GM18520 (cell line): Measurements from ENCODE around the gene TBCD.
"Not testable (repeated sequence)": the region's sequence is repeated elsewhere in the genome, so short reads cannot be mapped to it uniquely, and the experiment has no call there.

ENCODE experiments used
- ATAC-seq: cut with Tn5 transposase; IDR thresholded peaks from one replicate; pipeline ENCODE4 v1.9.1; 2021; ENCODE audit not compliant: unreplicated experiment

TBCD gene

DNA sequence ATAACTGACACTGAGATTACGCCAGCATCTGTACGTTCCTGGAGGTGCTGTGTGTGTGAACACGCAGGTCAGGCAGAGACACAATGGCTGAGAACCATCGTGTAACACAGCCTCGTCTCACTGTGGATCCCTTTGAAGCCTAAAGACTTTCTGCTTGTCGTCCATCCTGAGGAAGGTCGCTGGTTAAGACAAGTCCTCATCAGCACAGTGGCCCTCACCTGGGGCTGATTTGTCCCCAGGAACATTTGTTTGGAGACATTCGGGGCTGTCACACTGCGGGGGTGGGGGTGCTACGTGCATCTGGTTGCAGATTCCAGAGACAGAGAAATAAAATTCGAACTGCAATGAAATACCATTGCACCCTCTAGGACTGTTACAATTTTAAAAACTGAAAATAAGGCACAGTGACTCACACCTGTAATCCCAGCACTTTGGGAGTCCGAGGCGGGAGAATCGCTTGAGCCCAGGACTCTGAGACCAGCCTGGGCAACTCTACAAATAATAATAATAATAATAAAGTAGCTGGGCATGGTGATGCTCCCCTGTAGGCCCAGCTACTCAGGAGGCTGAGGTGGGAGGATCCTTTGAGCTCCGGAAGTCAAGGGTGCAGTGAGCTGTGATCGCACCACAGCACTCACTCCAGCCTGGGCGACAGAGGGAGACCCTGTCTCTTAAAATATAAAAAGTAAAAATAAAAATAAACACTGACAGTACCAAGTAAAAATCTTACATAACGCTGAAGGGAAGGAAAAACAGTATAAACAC is 215.6 kb downstream of the TBCD start:
- ATAC-seq: no peak

GRCh38 chr17:82968033-82968841 is 216.4 kb downstream of the TBCD start:
- not testable (repeated sequence) for ATAC-seq

GRCh38 chr17:82970067-82970466 is 218.2 kb downstream of the TBCD start:
- no peak for ATAC-seq

GRCh38 chr17:82970818-82971590 is 219.1 kb downstream of the TBCD start:
- ATAC-seq: no peak

GRCh38 chr17:82972836-82973372 is 221.0 kb downstream of the TBCD start:
- no peak for ATAC-seq

GRCh38 chr17:82973456-82974135 is 221.7 kb downstream of the TBCD start:
- no peak for ATAC-seq

GRCh38 chr17:82974136-82974952 is 222.5 kb downstream of the TBCD start:
- ATAC-seq: no peak

- ATAC-seq: no peak
Measured at GRCh38 chr17:82976982-82977488, 225.2 kb downstream of the TBCD start.

- ATAC-seq: no peak
Measured at GRCh38 chr17:82977606-82978005, 225.7 kb downstream of the TBCD start.

DNA sequence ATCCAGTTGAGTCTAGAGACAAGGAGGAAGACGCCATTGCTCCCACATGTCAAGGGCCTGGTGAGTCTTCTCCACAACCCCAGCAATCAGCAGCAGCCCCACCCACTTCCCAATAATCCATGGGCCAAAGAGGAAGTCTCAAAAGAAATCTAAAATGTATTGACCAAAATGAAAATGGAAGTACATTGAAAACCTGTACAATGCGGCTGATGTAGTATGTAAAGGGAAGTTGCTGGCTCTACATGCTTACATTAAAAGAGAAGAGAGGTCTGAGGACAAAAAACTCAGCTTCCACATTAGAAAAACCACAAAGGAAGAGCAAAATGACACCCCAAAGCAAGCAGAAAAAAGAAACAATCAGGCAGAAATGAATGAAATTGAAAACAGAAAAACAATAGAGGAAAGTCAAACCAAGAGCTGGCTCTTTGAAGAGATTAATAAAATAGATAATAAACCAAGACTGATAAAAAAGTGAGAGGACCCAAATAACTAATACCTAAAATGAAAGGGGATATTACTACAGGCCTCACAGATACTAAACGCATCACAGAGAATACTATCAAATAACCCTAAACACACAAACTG is 227.0 kb downstream of the TBCD start:
- no peak for ATAC-seq

GRCh38 chr17:82979718-82980117 is 227.9 kb downstream of the TBCD start:
- ATAC-seq: no peak

- no peak for ATAC-seq
Measured at GRCh38 chr17:82980632-82981031, 228.8 kb downstream of the TBCD start.

DNA sequence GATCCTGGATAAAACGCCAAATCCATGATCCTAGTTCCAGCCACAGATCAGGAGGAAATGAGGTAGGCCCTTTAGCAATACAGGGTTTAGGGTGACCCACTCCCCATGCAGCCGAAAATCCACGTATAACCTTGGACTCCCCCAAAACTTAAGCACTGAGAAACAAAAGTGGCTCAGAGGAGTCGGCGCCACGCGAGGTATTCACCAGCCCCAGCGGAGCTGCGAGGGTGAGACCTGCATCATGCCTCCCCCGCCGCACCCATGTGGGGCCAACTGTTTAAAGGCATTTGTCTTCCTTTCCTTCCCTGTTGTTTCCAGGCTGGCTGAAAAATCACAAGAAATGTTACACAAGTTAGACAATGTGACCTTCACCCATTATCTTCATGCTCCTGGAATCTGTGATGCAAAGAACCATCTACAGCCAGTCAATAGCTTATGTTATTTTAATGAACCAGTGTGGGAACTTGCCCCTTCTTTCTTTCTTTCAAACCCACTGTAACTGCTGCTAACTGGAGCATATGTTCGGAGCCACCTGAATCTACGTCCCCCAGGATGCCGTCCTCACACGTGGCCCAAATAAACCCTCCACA is 229.4 kb downstream of the TBCD start:
- no peak for ATAC-seq

- no peak for ATAC-seq
Measured at GRCh38 chr17:82983510-82984248, 231.8 kb downstream of the TBCD start.

GRCh38 chr17:82984249-82984617 is 232.4 kb downstream of the TBCD start:
- ATAC-seq: not testable (repeated sequence)

DNA sequence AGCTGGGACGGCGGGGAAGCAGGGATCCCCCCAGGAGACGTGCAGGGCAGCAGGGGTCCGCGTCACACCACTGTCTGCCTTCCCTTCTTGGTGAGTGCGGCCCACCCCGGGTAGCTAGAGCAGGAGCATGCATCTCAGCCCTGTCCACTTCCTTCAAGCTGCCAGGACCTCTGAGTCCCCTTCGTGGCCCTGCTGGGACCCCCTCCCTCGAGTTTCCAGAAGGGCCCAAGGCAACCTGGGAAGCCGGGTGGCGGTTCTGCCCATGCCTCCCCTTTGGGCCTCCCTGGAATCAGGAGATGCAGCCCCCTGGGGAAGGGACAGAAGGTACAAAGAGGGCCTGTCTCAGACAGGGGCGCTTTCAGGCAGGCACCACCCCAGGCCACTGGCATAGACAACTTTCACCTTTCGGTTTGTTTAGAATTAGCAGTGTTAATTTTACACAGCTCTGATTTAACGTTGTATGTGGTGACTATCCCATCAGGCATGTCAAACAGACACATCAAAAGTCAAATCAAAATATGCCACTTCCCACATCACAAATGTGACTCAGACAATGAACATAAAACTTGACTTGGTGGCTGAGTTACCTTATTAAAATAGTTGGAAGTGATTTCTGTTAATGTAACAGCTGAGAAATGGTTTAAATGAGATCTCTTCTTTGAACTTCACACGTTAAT is 233.0 kb downstream of the TBCD start:
- no peak for ATAC-seq

- no peak for ATAC-seq
Measured at GRCh38 chr17:82985428-82985805, 233.6 kb downstream of the TBCD start.

GRCh38 chr17:82985973-82986372 is 234.1 kb downstream of the TBCD start:
- no peak for ATAC-seq
